ENCODE measurements around the gene PYGO1.
"Not testable (repeated sequence)": the region's sequence is repeated elsewhere in the genome, so short reads cannot be mapped to it uniquely, and the experiment has no call there.

PYGO1 gene

GRCh38 chr15:55505407-55505806 lies 82.7 kb downstream of the PYGO1 start:
- not testable (repeated sequence) for DNase-seq (ENCODE audit: low spot score)

GRCh38 chr15:55499151-55499550 lies 89.0 kb downstream of the PYGO1 start:
- no peak for DNase-seq (ENCODE audit: low spot score)

GRCh38 chr15:55498109-55498938 lies 89.8 kb downstream of the PYGO1 start:
- DNase-seq (ENCODE audit: low spot score) = peak; percentile 89

GRCh38 chr15:55496716-55497115 lies 91.4 kb downstream of the PYGO1 start:
- no peak for DNase-seq (ENCODE audit: low spot score)

GRCh38 chr15:55494931-55495330 lies 93.2 kb downstream of the PYGO1 start:
- DNase-seq (ENCODE audit: low spot score) = no peak

GRCh38 chr15:55488952-55489600 lies 99.1 kb downstream of the PYGO1 start:
- peak; percentile 65 for DNase-seq (ENCODE audit: low spot score)
